ENCODE results near the gene SLIT3.

SLIT3 gene

DNA sequence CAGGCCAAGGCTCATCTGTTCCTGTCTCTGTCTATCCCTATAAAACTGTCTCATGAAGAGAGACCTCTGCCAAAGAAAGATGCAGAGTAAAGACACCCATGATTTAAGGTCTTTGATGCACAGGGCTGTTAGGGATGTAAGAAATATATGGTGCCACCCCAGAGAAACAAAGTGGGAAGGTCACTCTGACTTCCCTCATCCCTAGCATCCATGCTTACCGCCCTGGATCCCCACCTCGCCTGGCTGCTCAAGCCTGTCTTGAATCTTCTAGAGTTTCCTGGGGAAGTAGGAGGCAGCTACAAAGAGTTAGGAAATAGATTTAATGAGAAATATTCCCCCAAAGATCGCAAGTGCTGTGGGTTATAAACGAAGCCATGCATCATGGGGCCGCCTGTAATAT is 349.2 kb downstream of the SLIT3 start:
- no peak overlapping the region for H3K27ac ChIP-seq (ENCODE audit: low read depth, low read length)

DNA sequence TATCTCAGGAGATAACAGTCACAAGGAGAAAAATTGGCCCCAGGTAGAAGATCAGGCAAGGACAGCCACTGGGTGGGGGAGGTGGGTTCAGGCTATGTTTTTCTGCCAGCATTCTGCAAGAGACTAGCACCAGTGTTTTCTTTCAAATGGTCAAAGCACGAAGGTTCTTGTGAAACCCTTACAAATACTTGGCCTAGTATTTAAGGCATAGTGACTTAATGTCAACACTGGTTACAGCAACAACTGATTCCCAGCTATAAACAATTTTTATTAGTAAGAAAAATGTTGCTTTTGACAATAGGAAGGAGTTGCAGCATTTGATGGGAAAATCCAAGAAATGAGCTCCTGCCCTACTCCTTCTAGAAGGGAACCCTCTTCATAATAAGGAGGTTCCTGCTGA is 349.6 kb downstream of the SLIT3 start:
- no peaks in the 10 kb centered on the region for H3F3A ChIP-seq (ENCODE audit: control insufficient read depth, insufficient read depth)

More for the DNA sequence above, 349.2 kb downstream of the SLIT3 start:
- Histone ChIP-seq H3K27me3 (ENCODE audit: control insufficient read depth, low read length) (0 out of 2 replicates have a peak, but pooled peaks cover 2% of the 10 kb centered on the region), H3K9me2 (replicated peaks; ENCODE audit: control insufficient read depth, low read length) (no peaks in the 10 kb centered on the region), H4K20me1 (ENCODE audit: control insufficient read depth, insufficient read depth, low read depth, low read length) (no peaks in the 10 kb centered on the region), H3F3A (ENCODE audit: control insufficient read depth, insufficient read depth) (no peaks in the 10 kb centered on the region), H3K79me2 (ENCODE audit: control insufficient read depth, low read length) (no peaks in the 10 kb centered on the region), H3K4me3 (ENCODE audit: low read length) (no peak overlapping the region), H3K4me2 (ENCODE audit: low read length) (no peak overlapping the region), H3K4me1 (ENCODE audit: control insufficient read depth, low read length) (no peaks in the 10 kb centered on the region), H3K36me3 (ENCODE audit: control insufficient read depth, low read length) (no peaks in the 10 kb centered on the region), H3K9me3 (ENCODE audit: control insufficient read depth, insufficient read depth, low read length) (no peaks in the 10 kb centered on the region)
- TF ChIP-seq, protein P1, sequence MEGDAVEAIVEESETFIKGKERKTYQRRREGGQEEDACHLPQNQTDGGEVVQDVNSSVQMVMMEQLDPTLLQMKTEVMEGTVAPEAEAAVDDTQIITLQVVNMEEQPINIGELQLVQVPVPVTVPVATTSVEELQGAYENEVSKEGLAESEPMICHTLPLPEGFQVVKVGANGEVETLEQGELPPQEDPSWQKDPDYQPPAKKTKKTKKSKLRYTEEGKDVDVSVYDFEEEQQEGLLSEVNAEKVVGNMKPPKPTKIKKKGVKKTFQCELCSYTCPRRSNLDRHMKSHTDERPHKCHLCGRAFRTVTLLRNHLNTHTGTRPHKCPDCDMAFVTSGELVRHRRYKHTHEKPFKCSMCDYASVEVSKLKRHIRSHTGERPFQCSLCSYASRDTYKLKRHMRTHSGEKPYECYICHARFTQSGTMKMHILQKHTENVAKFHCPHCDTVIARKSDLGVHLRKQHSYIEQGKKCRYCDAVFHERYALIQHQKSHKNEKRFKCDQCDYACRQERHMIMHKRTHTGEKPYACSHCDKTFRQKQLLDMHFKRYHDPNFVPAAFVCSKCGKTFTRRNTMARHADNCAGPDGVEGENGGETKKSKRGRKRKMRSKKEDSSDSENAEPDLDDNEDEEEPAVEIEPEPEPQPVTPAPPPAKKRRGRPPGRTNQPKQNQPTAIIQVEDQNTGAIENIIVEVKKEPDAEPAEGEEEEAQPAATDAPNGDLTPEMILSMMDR (IDR thresholded peaks at IDR 0.05; ENCODE audit: low read depth, low read length, poor library complexity, severe bottlenecking), result no peak
- TF ChIP-seq EZH2phosphoT487 (IDR thresholded peaks at IDR 0.05; ENCODE audit: borderline replicate concordance, low read length), result no peak

DNA sequence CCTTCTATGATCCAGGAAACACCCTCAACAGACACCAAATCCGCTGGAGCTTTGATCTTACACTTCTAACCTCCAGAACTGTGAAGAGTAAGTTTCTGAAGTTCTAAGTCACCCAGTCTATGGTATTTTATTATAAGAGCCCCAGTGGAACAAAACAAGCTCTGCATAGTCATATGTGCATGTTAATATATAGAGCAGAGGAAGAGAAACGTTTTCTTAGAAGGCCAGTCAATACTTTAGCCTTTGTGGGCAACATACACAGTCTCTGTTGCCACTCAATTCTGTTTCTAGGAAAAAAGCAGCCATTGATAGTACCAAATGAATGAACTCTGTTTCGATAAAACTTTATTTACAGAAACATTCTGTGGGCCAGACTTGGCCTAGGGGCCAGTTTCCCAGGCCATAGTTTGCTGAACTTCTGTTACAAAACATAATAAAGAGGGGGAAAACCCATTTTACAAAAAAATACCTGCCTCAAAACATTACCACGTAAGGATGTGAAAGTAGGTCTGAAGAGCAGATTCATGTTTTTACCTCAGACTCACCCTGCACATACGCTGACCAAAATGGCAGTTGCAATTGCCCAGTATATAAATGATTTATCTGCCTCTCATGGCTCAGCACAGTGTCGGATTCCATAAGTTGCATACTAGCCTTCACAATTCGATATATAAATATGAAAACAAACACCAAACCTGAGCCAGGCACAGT is 350.5 kb downstream of the SLIT3 start:
- H3K9me2 ChIP-seq (replicated peaks; ENCODE audit: control insufficient read depth, low read length), result no peaks in the 10 kb centered on the region
- H3K27me3 ChIP-seq (ENCODE audit: control insufficient read depth, low read length), result 0 out of 2 replicates have a peak, but pooled peaks cover 2% of the 10 kb centered on the region
- no peak overlapping the region for H3K27ac ChIP-seq (ENCODE audit: low read depth, low read length)
- no peaks in the 10 kb centered on the region for H3K9me3 ChIP-seq (ENCODE audit: control insufficient read depth, insufficient read depth, low read length)
- no peaks in the 10 kb centered on the region for H3K79me2 ChIP-seq (ENCODE audit: control insufficient read depth, low read length)
- H4K20me1 ChIP-seq (ENCODE audit: control insufficient read depth, insufficient read depth, low read depth, low read length), result no peaks in the 10 kb centered on the region
- no peaks in the 10 kb centered on the region for H3F3A ChIP-seq (ENCODE audit: control insufficient read depth, insufficient read depth)
- no peaks in the 10 kb centered on the region for H3K4me1 ChIP-seq (ENCODE audit: control insufficient read depth, low read length)
- H3K4me3 ChIP-seq (ENCODE audit: low read length), result no peak overlapping the region
- no peak overlapping the region for H3K4me2 ChIP-seq (ENCODE audit: low read length)
- TF ChIP-seq, protein P1 (IDR thresholded peaks at IDR 0.05; ENCODE audit: low read depth, low read length, poor library complexity, severe bottlenecking), result no peak
- no peak for TF ChIP-seq EZH2phosphoT487 (IDR thresholded peaks at IDR 0.05; ENCODE audit: borderline replicate concordance, low read length)
- no peaks in the 10 kb centered on the region for H3K36me3 ChIP-seq (ENCODE audit: control insufficient read depth, low read length)

More for the DNA sequence above, 349.6 kb downstream of the SLIT3 start:
- H3K4me1 ChIP-seq (ENCODE audit: control insufficient read depth, low read length), result no peaks in the 10 kb centered on the region
- H3K9me2 ChIP-seq (replicated peaks; ENCODE audit: control insufficient read depth, low read length), result no peaks in the 10 kb centered on the region
- no peaks in the 10 kb centered on the region for H3K9me3 ChIP-seq (ENCODE audit: control insufficient read depth, insufficient read depth, low read length)
- no peak overlapping the region for H3K27ac ChIP-seq (ENCODE audit: low read depth, low read length)
- H3K4me2 ChIP-seq (ENCODE audit: low read length), result no peak overlapping the region
- no peaks in the 10 kb centered on the region for H3K36me3 ChIP-seq (ENCODE audit: control insufficient read depth, low read length)
- no peaks in the 10 kb centered on the region for H3K79me2 ChIP-seq (ENCODE audit: control insufficient read depth, low read length)
- TF ChIP-seq, protein P1 (IDR thresholded peaks at IDR 0.05; ENCODE audit: low read depth, low read length, poor library complexity, severe bottlenecking), result no peak
- no peak for TF ChIP-seq EZH2phosphoT487 (IDR thresholded peaks at IDR 0.05; ENCODE audit: borderline replicate concordance, low read length)
- 0 out of 2 replicates have a peak, but pooled peaks cover 2% of the 10 kb centered on the region for H3K27me3 ChIP-seq (ENCODE audit: control insufficient read depth, low read length)
- no peak overlapping the region for H3K4me3 ChIP-seq (ENCODE audit: low read length)
- no peaks in the 10 kb centered on the region for H4K20me1 ChIP-seq (ENCODE audit: control insufficient read depth, insufficient read depth, low read depth, low read length)

All from DOHH2 (cell line).